Measurements from ENCODE around the gene ROR2. TPM values are rescaled to one million over a fixed set of nuclear protein-coding genes. Genes with fewer than 3 reads are reported as not detected.

Gene ROR2
- total RNA-seq, 1 donor: 3.0 TPM

GRCh38 chr9:91655658-91656057 is 294.4 kb downstream of the ROR2 start:
- no peak overlapping the region for H3K4me3 ChIP-seq (ENCODE audit: low read depth, low read length)
- no peak for TF ChIP-seq CTCF (IDR thresholded peaks at IDR 0.05; ENCODE audit: insufficient read depth, low read depth, low read length)
- DNase-seq (ENCODE audit: low read depth): no peak

GRCh38 chr9:91655215-91655614 is 294.8 kb downstream of the ROR2 start:
- DNase-seq (ENCODE audit: low read depth): no peak
- H3K4me3 ChIP-seq (ENCODE audit: low read depth, low read length): no peak overlapping the region
- no peak for TF ChIP-seq CTCF (IDR thresholded peaks at IDR 0.05; ENCODE audit: insufficient read depth, low read depth, low read length)

- DNase-seq (ENCODE audit: low read depth): no peak
- no peak overlapping the region for H3K4me3 ChIP-seq (ENCODE audit: low read depth, low read length)
- TF ChIP-seq CTCF (IDR thresholded peaks at IDR 0.05; ENCODE audit: insufficient read depth, low read depth, low read length): no peak
These were observed 295.5 kb downstream of the ROR2 start for GRCh38 chr9:91654527-91654926.

- no peak overlapping the region for H3K4me3 ChIP-seq (ENCODE audit: low read depth, low read length)
- DNase-seq (ENCODE audit: low read depth): no peak
- TF ChIP-seq CTCF (IDR thresholded peaks at IDR 0.05; ENCODE audit: insufficient read depth, low read depth, low read length): no peak
These were observed 302.7 kb downstream of the ROR2 start for GRCh38 chr9:91647371-91647770.

GRCh38 chr9:91646702-91647101 is 303.3 kb downstream of the ROR2 start:
- no peak overlapping the region for H3K4me3 ChIP-seq (ENCODE audit: low read depth, low read length)
- DNase-seq (ENCODE audit: low read depth): no peak
- no peak for TF ChIP-seq CTCF (IDR thresholded peaks at IDR 0.05; ENCODE audit: insufficient read depth, low read depth, low read length)

- DNase-seq (ENCODE audit: low read depth): no peak
- no peak overlapping the region for H3K4me3 ChIP-seq (ENCODE audit: low read depth, low read length)
- no peak for TF ChIP-seq CTCF (IDR thresholded peaks at IDR 0.05; ENCODE audit: insufficient read depth, low read depth, low read length)
These were observed 305.6 kb downstream of the ROR2 start for GRCh38 chr9:91644433-91644832.

GRCh38 chr9:91643481-91644077 is 306.4 kb downstream of the ROR2 start:
- TF ChIP-seq CTCF (IDR thresholded peaks at IDR 0.05; ENCODE audit: insufficient read depth, low read depth, low read length): no peak
- H3K4me3 ChIP-seq (ENCODE audit: low read depth, low read length): no peak overlapping the region
- no peak for DNase-seq (ENCODE audit: low read depth)

Measured in fibroblast of villous mesenchyme (primary cell).